GM12874 (cell line): ENCODE data around the gene CLDN10.

Experiments used
- CTCF ChIP-seq: IDR thresholded peaks from 2 replicates; pipeline ENCODE4 v1.5.1; 2011; ENCODE audit warnings: low read depth, mild to moderate bottlenecking, control low read depth, low read length, moderate library complexity; ENCODE audit not compliant: insufficient read depth

Gene CLDN10

DNA sequence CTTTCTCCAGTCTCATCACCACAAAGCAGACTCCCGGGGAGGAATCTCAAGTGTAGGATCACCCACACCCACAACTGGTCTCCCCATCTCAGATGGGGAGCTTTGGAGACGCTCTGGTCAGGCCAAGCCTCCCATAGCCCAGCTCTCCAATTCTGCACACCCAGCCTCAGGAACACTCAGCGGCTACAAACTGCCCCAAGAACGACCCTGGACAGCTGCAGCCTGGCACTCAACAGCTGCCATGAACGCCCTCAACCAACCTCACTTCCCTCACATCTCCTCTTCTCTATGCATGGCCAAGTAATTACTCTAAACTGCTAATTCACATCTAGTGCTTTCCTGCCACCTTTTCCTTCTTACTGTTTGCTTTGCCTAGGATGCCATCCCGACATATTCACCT, 49.4 kb downstream of the CLDN10 start:
- TF ChIP-seq CTCF = no peak

GRCh38 chr13:95603887-95604555, 51.5 kb downstream of the CLDN10 start:
- no peak for TF ChIP-seq CTCF

- TF ChIP-seq CTCF = no peak
Measured at GRCh38 chr13:95604556-95604915, 52.0 kb downstream of the CLDN10 start.

DNA sequence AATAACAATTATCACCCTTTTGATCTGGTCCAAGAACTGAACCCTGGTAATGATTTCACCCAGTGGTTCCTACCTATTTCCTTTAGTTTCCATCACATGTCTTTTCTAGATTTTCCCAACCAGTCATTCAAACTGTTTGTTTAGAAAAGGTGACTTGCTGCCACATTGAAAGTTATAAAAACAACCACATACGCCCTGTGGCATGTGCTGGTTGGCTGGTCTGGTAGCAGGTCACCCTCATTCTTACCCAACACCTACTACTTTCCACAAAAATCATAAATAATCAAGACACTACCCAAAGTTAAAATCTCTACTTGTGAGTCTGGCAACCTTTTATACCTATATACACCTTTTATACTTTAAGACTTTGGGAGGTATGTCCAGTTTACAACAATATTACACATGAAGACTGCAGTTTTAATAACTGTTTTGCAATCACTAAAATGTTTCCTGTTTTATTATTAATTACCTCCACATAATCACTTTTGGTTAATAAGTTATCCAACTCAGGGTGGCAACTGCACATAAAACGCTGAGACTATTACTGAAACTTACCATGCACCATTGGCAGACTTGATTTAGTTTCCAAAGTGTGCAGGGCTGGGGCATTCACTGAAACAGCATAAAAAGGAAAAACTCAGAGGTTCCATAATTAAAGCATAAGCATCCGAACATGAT, 53.1 kb downstream of the CLDN10 start:
- TF ChIP-seq CTCF = no peak

DNA sequence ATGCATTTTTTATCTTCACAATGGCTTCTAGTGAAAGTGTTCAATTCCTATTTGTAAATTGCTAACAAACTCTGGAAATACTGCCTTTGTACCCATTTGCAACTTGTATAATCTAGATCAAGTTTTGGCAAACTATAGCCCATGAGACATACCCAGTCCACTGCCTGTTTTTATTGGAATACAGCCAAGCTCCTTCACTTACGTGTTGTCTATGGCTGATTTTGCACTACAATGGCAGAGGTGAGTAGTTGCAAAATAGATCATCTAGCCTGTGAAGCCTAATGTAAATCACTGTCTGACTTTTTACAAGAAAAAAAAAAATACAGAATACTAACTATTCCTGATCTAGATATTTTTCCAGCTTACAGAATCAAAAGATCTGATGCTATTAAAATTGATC, 54.8 kb downstream of the CLDN10 start:
- no peak for TF ChIP-seq CTCF

- TF ChIP-seq CTCF = no peak
Measured at GRCh38 chr13:95608640-95609323, 56.3 kb downstream of the CLDN10 start.

DNA sequence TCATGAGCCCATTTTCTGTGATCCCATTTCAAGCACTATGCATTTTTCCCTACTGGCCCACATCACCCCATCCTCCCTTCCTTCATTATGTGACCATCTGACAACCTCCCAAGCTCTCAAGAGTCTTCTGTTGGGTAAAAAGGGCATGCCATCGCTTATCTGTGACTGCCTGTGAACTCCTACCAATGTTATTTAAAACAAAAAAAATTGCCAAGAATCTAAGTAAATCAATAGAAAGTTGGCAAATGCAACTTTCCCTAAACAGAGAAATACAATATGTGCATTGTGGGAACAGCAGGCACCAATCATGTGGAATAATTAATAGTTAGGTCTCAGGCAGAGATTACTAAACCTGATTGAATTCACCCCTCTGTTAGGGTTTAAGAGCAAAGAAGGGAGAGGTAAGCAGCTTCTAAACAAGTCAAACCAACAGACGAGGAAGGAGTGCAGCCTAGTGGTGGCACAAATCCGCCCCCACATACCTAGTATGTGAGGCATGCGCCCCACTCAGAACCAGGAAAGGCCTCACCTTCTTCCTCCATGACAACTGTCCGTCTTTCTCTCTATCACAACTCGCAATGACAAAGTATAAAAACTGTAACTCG, 62.2 kb downstream of the CLDN10 start:
- TF ChIP-seq CTCF = no peak
